NB4 (cell line): ENCODE measurements around the gene FOXA2.

ENCODE experiments used
- MYC ChIP-seq: IDR thresholded peaks from 2 replicates; pipeline ENCODE4 v1.6.1; 2011; ENCODE audit warnings: low read depth, low read length
- POLR2A ChIP-seq: IDR thresholded peaks from 2 replicates; pipeline ENCODE4 v1.6.1; 2011; ENCODE audit warnings: mild to moderate bottlenecking; ENCODE audit not compliant: insufficient read length; ENCODE audit errors: extremely low read depth
- TF ChIP-seq, protein P1 (sequence below): IDR thresholded peaks from one replicate; pipeline ENCODE4 v1.5.1; 2012; ENCODE audit warnings: low read depth, low read length
- TF ChIP-seq, protein P2 (sequence below): IDR thresholded peaks from 2 replicates; pipeline ENCODE4 v1.6.1; 2011; ENCODE audit warnings: low read depth, low read length

DNA sequence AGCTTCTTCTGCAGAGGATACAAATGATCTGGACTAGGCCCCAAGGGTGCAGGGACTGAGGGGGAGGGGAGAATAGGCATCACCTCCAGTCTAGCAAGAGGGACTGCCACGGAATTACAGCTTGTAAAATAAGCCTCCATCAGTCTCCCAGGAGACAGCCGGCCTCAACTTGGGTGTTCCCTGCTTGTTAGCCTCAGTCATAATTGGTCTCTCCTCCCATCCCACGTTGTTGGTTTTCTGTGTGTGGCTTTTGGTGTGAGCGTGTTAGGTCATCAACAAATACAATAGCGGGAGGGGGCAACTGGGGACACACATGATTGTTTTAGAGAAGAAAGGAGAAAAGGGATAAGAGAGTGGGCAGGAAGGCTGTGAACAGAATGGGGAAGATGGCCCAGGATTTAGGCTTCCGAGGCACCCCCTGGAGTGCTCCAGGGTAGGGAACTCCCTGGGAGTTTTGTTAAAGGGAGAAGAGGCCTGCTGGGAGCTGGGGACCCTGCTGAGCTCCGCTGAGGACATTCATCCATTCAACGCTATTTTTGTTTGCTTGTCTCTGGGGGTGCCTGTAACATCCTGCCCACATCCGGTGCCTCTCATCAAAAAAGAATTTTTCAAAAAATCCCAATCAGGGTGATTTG is 9.2 kb downstream of the FOXA2 start:
- TF ChIP-seq, protein P1, sequence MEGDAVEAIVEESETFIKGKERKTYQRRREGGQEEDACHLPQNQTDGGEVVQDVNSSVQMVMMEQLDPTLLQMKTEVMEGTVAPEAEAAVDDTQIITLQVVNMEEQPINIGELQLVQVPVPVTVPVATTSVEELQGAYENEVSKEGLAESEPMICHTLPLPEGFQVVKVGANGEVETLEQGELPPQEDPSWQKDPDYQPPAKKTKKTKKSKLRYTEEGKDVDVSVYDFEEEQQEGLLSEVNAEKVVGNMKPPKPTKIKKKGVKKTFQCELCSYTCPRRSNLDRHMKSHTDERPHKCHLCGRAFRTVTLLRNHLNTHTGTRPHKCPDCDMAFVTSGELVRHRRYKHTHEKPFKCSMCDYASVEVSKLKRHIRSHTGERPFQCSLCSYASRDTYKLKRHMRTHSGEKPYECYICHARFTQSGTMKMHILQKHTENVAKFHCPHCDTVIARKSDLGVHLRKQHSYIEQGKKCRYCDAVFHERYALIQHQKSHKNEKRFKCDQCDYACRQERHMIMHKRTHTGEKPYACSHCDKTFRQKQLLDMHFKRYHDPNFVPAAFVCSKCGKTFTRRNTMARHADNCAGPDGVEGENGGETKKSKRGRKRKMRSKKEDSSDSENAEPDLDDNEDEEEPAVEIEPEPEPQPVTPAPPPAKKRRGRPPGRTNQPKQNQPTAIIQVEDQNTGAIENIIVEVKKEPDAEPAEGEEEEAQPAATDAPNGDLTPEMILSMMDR: no peak
- TF ChIP-seq POLR2A (no peak), MYC (no peak)
- TF ChIP-seq, protein P2, sequence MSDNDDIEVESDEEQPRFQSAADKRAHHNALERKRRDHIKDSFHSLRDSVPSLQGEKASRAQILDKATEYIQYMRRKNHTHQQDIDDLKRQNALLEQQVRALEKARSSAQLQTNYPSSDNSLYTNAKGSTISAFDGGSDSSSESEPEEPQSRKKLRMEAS: no peak
